Ishikawa (cell line): ENCODE measurements around the gene CPNE2.
A peak's percentile ranks its signal among the peaks of the same experiment; 100 is the strongest.

Experiments
- CEBPB ChIP-seq: IDR thresholded peaks from 2 replicates; pipeline ENCODE4 v1.6.1; 2012
- CREB1 ChIP-seq: IDR thresholded peaks from 2 replicates; pipeline ENCODE4 v1.6.1; 2012; ENCODE audit warnings: low read depth
- EGR1 ChIP-seq: IDR thresholded peaks from 2 replicates; pipeline ENCODE4 v1.6.1; 2012
- EP300 ChIP-seq: IDR thresholded peaks from 2 replicates; pipeline ENCODE4 v1.6.1; 2012; ENCODE audit warnings: borderline replicate concordance
- FOXM1 ChIP-seq: IDR thresholded peaks from 2 replicates; pipeline ENCODE4 v1.6.1; 2012; ENCODE audit warnings: low read depth, borderline replicate concordance
- NFIC ChIP-seq: IDR thresholded peaks from 2 replicates; pipeline ENCODE4 v1.6.1; 2012
- RAD21 ChIP-seq: IDR thresholded peaks from 2 replicates; pipeline ENCODE4 v1.6.1; 2012; ENCODE audit warnings: low read depth
- TAF1 ChIP-seq: IDR thresholded peaks from 2 replicates; pipeline ENCODE4 v1.6.1; 2012; ENCODE audit warnings: low read depth, mild to moderate bottlenecking
- TCF12 ChIP-seq: IDR thresholded peaks from 2 replicates; pipeline ENCODE4 v1.6.1; 2012; ENCODE audit warnings: low read depth
- TEAD4 ChIP-seq: IDR thresholded peaks from 2 replicates; pipeline ENCODE4 v1.6.1; 2012
- YY1 ChIP-seq: IDR thresholded peaks from 2 replicates; pipeline ENCODE4 v1.6.1; 2012; ENCODE audit warnings: low read depth
- ZBTB7A ChIP-seq: IDR thresholded peaks from 2 replicates; pipeline ENCODE4 v1.6.1; 2012; ENCODE audit warnings: low read depth
- TF ChIP-seq, protein P1 (sequence below): IDR thresholded peaks from 2 replicates; pipeline ENCODE4 v1.6.1; 2012
- TF ChIP-seq, protein P2 (sequence below): IDR thresholded peaks from 2 replicates; pipeline ENCODE4 v1.6.1; 2012; ENCODE audit warnings: low read depth, mild to moderate bottlenecking
- TF ChIP-seq, protein P3 (sequence below): IDR thresholded peaks from 2 replicates; pipeline ENCODE4 v1.6.1; 2012

The CPNE2 gene

DNA sequence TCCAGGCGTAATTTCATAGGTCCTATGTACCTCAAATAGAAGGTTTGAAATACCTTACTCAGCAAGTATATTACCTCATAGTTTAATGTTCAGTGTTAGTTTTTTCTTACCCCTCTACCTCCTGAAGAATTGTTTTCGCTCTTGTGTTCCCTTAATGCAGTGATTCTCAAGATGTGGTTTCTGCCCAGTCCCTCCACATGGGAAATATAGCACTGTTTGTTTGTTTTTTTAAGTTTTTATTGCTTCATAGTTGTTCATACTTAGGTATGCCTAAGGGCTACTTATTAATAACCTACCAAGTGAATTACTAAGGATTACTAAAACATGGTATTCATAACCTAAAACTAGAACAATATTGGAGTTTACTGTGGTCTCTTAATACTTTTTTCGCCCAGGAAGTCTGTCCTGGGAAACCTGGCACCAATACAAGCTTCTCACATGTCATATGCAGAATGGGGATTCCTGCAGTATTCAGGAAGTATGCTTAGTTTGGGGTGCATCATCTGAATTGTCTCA lies 98.7 kb downstream of the CPNE2 start:
- TF ChIP-seq CEBPB (no peak), TAF1 (no peak), ZBTB7A (no peak)
- TF ChIP-seq, protein P1, sequence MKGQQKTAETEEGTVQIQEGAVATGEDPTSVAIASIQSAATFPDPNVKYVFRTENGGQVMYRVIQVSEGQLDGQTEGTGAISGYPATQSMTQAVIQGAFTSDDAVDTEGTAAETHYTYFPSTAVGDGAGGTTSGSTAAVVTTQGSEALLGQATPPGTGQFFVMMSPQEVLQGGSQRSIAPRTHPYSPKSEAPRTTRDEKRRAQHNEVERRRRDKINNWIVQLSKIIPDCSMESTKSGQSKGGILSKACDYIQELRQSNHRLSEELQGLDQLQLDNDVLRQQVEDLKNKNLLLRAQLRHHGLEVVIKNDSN, result no peak
- TF ChIP-seq, protein P2, sequence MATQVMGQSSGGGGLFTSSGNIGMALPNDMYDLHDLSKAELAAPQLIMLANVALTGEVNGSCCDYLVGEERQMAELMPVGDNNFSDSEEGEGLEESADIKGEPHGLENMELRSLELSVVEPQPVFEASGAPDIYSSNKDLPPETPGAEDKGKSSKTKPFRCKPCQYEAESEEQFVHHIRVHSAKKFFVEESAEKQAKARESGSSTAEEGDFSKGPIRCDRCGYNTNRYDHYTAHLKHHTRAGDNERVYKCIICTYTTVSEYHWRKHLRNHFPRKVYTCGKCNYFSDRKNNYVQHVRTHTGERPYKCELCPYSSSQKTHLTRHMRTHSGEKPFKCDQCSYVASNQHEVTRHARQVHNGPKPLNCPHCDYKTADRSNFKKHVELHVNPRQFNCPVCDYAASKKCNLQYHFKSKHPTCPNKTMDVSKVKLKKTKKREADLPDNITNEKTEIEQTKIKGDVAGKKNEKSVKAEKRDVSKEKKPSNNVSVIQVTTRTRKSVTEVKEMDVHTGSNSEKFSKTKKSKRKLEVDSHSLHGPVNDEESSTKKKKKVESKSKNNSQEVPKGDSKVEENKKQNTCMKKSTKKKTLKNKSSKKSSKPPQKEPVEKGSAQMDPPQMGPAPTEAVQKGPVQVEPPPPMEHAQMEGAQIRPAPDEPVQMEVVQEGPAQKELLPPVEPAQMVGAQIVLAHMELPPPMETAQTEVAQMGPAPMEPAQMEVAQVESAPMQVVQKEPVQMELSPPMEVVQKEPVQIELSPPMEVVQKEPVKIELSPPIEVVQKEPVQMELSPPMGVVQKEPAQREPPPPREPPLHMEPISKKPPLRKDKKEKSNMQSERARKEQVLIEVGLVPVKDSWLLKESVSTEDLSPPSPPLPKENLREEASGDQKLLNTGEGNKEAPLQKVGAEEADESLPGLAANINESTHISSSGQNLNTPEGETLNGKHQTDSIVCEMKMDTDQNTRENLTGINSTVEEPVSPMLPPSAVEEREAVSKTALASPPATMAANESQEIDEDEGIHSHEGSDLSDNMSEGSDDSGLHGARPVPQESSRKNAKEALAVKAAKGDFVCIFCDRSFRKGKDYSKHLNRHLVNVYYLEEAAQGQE, result no peak

GRCh38 chr16:57192146-57192545 lies 99.8 kb downstream of the CPNE2 start:
- TF ChIP-seq TEAD4 (no peak), NFIC (no peak), CREB1 (no peak), RAD21 (no peak), EGR1 (no peak)
- TF ChIP-seq, protein P2, result no peak

GRCh38 chr16:57192720-57193486 lies 100.5 kb downstream of the CPNE2 start:
- no peak for TF ChIP-seq FOXM1
- TF ChIP-seq TEAD4, result no peak

DNA sequence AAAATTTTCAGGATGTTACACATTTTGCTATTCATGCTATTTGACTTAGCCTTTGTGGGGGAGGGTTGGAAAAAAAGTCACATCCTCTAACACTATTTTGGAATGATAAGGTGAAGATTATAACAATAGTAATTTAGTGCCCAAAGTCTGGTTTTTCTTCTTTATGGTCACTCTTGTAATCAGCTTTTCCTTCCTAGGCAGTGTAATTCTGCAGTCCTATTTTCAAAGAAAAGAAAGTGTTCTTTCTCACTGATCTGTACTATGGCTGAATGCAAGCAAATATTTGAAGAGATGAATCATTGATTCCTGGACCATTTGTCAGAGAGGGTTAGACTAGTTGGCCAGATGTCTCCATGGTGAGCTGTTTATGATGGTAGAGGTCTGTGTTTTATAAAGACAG lies 102.1 kb downstream of the CPNE2 start:
- TF ChIP-seq, protein P3, sequence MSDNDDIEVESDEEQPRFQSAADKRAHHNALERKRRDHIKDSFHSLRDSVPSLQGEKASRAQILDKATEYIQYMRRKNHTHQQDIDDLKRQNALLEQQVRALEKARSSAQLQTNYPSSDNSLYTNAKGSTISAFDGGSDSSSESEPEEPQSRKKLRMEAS, result no peak
- peak; percentile 50; the same call in 1 of the 2 replicates for TF ChIP-seq TEAD4

GRCh38 chr16:57196286-57196685 lies 103.9 kb downstream of the CPNE2 start:
- TF ChIP-seq EGR1 (no peak), NFIC (no peak), CREB1 (no peak), ZBTB7A (no peak), EP300 (no peak), CEBPB (no peak), TAF1 (no peak), RAD21 (no peak), TEAD4 (no peak), FOXM1 (no peak), TCF12 (no peak), YY1 (no peak)
- TF ChIP-seq, protein P2, result no peak
- TF ChIP-seq, protein P1, result no peak
- TF ChIP-seq, protein P3, result no peak
